Ecto neural progenitor cell (in vitro differentiated cells): ENCODE measurements around the gene FBXL15.

Source experiments
- DNase-seq: peaks from one replicate; pipeline ENCODE4 v3.0.0-alpha.2; 2018; ENCODE audit warnings: low spot score

The FBXL15 gene

DNA sequence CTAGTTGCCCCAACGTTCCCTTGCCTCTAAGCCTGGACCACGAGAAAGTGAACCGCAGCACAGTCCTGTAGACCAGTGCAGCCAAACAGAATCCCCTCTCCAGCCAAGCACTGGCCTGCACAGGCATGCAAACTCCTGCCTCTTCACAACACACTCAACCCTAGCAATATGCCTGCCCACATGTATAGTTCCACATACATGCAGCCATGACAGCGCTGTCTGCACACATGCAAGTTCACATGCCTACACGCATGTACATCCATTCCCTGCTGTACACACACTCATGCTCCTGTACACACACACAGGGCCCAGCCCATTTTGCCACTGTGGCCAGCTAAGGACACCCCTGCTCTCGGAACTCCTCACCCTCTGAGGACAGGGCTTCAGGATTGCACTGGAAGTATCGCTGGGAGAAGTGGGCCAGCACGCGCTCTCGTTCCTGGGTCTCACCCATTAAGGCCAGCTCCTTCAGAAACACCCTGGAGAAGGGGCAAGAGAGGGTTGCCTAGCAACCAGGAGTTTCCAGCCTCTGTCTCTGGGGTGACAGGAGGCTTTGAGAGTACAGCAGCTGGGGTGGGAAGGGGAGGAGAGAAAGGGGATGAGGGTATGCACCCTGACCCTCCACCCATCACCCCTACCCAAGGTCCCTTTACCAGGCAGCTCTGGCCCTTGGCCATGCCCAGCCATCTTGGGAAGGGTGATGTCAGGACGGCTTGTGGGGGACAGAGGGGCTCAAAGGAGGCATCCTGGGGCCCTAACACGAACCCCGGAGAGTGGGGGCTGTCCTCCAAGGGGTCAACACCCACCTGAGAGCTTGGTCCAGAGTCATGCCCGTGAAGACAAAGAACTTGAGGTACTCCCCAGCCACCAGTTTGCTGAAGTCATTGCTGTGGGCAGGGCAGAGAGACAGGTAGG lies 9.0 kb upstream of the FBXL15 start:
- no peak for DNase-seq

DNA sequence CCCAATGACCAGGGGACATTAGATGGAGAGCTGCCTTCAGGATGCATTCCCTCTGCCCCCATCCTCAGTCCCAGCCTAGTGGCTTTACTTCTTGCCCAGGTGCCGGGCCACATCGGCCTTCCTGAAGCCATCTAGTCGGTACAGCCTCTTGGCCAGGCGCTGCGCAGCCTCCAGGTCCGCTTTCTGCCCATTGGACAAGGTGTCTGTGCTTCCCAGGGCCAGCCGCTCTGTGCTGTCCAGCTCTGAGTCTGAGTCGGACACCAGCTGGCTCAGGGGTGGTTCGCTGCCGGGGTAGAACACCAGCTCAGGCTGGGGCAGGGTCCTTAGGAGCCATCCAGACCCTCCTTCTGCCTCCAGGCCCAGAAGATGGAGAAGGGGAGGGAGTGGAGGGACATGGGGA lies 8.3 kb upstream of the FBXL15 start:
- DNase-seq = no peak

DNA sequence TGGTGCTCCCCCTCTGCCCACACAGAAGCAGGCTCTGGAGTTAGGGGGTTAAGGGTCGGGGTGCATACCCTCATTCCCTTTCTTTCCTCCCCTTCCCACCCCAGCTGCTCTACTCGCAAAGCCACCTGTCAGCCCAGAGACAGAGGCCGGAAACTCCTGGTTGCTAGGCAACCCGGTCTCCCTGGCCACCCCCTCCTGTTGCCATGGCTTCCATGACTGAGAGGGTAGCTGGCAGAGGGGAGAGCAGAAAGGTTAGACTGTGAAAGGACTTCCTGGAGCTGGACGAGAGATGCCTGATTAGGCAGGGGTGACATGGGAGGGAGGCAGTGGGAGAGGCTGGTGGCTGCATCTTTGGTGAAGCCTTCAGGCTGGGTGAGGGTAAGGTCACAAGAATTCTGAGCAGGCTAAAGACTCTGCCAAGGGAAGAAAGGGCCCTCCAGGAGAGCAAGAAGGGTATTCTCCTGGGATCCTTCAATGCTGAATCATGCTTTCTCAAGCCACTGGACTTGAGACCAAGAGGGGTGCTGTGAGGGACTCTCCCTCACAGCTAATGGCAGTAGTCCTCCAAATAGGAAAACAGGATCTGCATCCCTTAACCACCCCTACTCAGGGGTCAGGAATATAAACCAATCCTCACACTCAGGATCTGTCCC lies 7.5 kb upstream of the FBXL15 start:
- DNase-seq = peak; percentile 84

DNA sequence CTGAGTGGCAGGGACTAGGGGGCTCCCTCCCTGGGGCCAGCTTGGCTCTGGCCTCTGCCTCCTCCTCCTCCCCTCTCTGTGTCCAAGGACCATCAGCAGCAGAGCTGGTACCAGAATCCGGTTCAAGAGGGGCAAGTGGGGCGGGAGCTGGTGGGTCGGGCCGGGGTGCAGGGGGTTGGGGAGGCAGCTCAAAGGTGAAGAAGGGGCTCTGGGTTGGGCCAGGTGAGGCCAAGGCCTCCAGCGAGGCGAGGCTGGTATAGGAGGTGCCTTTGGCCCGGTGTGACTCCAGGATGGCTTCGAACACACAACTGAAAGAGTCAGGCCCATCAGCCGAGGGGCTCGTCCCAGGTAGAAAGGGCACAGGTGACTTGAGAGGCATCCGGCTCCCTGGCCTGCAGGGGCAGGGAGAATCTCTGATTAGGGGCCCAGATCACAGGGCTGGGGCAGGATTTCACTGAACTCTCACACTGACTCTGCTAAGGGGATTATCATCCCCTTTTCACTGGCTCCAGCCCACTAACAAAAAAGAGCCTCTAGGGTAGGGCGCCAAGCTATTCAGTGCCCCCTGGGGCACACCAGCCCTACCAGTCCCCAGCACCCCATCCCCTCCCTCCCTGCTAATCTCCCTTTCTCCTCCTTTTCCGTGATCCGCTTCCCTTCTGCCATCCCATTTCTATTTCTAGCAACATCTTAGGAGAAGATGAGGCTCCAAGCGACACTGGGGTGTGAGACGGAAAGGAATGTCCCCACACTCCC lies 6.7 kb upstream of the FBXL15 start:
- no peak for DNase-seq

DNA sequence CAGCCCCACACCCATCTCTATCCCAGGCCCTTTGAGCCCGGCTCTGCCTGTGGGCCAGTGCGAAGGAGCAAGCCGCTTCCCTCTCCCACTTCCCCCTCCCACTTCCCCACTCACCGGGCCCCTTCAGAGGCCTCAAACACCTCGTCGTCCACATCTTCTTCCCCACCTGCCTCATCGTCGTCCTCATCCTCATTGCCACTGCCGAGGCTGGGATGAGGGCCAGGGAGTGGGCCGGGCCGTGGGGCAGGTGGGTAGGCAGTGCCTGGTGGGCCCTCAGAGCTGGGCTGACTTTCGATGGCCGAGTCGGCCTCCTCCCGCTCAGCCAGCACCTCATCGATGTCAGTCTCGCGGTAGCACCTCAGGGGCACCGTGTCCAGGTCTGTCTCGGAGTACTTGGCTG lies 5.9 kb upstream of the FBXL15 start:
- no peak for DNase-seq

DNA sequence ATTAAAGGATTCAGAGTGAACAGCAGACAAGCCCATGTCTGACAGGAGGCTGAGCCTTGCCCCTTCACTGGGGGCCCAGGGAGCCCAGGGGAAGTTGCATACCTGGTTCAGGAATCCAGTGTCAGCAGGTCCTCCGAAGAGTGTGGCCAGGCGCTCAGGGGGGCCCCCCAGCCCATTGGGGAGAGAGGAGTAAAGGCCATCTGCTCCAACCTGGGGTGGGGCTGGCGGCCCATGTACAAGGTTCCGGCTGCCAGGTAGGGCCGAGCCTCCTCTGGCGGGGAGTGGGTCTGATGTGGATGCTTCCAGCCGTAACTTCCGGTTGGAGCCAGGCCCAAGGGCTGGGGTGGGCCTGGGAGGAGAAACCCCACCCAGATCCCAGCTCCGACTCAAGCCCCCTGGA lies 4.4 kb upstream of the FBXL15 start:
- DNase-seq = no peak

DNA sequence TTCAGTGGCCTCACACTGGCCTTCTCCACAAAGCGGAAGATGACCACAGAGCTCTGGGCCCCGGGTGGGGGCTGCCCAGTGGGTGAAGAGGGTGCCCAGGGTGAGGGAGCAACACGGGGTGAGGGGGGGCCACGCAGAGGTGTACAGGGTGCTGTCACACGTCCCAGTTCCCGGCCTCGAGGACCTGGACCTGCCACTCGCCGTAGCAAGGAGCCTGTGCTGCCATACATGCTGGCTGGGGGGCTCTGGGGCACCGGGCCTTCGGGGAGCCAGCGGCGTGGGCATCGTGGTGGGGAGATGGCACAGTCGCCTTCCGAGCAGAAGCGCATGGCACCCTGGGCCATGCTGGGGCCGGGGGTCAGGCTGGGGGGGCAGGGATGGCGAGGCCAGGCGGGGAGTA lies 3.9 kb upstream of the FBXL15 start:
- DNase-seq = no peak

DNA sequence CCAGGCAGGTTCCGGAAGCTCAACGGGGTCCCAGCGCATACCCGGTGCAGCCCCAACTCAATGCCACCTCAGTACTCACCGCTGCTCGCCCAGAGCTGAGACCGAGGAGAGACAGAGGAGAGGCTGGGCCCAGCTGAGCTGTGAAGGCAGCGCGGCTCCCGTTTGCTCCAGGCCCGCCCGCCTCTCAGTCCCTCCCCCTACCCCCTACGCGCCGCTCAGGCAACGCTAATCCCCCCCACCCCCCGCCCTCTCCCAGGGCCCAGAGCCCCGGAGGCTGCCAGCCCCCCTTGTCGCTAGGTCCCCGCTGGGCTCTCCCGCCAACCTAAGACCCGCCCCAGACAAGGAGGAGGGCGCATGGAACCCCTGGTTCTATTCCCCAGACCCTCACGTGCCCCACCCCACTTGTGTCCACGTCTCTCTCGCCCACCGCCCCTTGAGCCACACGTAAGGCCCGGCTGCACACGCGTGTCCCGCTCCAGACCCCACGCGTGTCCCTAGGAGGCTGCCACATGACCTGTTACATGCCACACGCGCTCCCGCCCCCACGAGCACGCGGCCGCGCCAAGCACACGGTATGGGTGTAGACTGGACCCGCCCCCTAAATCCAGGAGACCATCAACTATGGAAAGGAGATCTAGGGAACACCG lies 1.9 kb upstream of the FBXL15 start, which contains the start of gene PSD:
Gene PSD, minus strand, starts transcription at position 164 of the 647 bp plus-strand sequence. CDS start 1,747 bp downstream, outside the sequence.
- peak; percentile 81 for DNase-seq

DNA sequence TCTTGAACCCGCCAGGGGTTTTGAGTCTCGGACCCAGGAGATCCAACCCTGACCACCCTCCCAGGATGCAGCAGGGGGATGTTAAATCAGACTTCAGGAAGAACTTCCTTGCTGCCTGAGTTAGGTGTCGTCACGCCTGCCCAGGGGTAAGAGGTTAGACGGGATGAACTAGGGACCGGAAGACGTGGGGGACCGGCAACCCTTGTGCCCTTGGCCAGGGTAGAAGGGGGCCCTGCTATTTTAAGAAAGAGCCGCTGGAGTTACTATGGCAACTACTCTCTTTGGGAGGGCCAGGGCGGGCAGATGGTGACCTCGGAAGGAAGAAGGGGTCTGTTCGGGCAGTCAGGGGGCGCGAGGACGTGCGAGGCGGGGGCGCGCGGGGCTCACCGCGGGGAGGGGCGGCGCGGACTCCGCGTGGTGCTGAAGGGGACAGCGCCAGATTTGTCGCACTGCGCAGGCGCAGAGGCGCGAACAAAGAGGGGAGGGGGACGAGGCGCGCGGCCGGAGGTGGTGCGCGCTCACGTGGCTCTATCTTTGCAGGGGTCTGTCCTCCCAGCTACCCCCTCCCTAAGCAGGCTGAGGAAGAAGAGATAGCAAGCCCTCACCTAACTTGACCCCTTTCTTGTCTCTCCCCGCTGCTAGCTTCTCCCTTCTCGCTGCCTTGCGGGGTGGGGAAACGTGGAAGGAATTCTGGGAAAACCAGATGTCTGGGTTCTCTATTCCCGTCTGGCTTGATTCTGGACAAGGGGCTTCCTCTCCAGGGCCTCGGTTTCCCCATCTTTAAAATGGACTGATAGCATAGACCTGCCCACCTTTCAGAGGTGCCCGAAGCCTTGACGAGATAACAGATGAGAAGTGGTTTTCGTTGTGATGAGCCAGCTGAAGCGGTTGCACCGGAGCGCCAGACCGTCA lies 1.1 kb upstream of the FBXL15 start:
- peak; percentile 94 for DNase-seq

DNA sequence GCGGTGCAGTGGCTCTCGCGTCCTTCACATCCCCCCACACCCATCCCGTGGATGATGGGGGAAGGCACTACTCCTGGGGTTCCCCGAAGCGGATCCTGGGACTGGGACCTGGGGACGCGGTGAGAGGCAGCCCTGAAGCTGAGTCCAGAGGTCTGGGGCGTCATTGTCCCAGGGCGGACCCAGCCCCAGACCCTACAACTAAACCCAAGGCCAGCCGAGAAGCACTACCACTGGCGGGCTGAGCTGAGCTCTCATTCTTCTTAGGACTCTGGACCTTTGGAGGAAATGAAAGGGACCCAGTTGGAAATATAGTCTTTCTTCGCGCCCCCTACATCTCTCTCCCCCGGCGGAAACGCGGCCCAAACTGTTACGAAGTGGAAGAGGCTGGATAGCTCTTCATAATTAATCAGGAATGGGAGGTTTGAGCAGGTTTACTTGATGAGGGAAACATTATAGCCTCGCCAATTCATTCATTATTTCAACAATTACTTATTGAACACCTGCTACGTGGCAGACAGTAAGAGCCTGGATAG lies 389 bp upstream of the FBXL15 start:
- DNase-seq = no peak

DNA sequence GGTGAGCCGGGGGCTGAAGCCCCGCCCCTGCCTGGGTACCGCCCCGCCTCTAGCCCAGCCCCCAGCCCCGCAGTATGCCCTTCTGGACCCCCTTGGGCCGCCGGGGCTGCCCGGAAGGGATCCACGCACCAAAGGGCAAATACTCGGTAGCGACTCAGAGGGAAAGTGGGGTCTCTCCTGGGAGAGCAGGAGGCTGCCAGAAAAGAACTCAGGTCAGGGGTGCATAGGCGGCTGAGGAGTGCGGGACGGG lies 796 bp downstream of the FBXL15 start:
- DNase-seq = no peak

DNA sequence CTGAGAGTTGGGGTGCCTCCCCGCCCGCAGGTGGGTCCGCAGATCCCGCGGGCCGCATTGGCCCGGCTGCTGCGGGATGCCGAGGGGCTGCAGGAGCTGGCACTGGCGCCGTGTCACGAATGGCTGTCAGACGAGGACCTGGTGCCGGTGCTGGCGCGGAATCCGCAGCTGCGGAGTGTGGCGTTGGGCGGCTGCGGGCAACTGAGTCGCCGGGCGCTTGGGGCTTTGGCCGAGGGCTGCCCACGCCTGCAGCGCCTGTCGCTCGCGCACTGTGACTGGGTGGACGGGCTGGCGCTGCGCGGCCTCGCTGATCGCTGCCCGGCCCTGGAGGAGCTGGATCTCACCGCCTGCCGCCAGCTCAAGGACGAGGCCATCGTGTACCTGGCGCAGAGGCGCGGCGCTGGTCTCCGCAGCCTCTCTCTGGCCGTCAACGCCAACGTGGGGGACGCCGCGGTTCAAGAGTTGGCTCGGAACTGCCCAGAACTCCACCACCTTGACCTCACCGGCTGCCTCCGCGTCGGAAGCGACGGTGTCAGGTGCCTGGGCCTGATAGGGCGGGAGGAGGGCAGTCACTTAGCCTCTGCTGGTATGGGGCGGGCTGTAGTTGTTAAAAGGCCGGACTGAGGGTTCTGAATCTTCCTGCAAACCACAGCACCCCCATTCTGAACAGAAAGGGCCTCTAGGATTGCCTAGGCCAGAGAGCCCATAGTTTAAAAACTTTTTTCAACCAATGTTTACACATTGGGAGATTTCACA lies 1.3 kb downstream of the FBXL15 start:
- DNase-seq = no peak

DNA sequence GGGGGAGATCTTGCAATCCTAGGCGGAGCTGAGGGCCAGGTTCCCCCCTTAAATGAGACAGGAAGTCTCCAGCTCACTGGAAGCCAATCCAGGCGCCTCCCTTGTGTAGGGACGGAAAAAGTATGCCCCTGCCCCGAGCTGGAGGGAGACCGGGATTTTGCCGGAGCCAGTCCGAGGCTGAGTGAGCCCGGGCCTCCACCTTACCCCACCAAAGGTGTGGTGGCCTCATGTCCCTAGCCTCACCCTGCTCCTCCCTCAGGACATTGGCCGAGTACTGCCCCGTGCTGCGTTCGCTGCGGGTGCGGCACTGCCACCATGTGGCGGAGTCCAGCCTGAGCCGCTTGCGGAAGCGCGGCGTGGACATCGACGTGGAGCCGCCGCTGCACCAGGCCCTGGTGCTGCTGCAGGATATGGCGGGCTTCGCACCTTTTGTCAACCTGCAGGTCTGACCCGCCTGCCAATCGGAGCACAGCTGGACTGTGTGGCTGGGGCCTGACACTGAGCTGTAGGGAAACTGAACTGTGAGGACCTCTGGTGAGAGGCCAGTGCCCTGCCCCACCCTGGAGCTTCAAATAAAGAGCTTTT lies 2.0 kb downstream of the FBXL15 start:
- peak; percentile 82 for DNase-seq

DNA sequence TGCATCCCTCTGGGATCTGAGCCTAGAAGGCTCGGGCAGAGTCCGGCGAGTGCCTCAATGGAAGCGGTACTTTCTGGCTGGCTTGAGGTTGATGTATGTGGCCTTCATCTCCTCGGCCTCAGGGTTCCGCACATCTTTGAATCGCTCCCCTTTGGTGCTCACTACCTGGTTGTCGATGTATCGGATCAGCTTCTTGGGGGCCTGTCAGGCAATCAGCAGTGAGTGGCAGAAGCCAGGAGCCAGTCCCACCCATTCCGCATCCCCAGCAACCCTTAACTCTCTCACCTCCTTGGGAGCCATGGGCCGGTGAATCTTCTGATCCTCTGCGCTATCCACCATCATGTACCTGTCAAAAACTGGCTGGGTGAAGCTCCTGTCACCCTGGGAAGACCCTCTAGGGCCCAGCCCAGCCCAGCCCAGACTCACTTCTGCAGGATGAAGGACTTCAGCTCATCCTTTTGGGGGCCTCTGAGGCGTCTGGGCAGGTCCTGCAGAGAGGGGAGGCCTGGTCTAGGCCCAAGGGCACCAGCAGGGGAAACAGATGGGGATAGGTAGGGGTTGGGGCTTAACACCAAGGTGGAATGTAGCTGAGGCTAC lies 2.8 kb downstream of the FBXL15 start:
- DNase-seq = no peak

DNA sequence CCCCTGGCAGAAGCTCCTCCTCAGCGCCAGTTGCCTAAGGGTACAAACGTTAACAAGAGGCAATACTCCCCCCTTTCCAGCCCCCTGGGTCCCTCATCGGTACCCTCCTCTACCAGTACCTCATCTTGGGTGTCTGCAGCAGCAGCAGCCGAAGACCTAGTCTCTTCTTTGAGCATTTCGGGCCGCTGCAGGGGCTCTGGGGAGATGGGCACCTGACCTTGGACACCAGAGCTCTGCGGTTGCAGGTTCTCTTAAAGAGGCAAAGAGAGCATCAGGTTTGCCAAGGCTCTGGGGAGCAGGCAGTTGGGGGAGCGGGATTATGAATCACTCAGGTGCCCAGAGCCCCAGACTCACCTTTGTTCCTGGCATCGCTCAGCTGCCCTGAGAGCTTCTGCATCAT lies 3.5 kb downstream of the FBXL15 start:
- DNase-seq = no peak

DNA sequence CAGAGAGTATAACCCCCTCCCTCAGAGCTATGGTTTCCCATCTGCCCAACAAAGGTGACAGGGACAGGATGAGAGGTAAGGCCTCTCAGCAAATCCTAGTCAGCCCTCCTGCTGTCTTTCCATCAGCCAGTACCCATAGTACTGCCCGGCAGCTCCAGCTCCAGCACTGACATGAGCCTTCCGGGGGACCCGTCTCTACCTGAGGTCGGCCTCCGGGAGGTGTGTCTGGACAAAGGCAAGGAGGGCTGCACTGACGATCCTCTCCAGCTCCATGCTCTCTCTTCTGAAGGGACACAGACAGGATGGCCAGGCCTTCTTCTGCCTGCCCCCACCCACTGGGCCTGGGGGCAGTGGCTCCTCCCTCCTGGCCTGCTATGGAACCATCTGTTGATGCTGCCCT lies 4.3 kb downstream of the FBXL15 start:
- DNase-seq = no peak

DNA sequence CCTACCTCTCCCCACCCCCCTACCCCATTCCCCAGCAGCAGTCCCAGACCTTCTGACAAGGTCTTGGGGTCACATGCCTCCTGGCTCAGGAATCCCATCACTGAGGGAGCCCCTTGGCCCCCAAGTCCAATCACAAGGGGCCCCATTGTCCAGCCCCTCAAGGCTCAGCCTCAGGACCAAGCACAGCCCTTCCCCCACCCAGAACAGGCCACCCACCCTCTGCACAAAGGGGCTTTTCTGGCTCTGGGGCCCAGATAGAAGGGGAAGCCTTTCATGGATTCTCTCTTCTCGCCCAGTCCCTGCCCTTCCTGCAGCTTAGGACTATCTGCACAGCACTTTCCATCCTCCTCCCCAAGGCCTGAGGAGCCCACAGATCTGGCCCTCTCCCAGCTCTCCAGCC lies 4.8 kb downstream of the FBXL15 start:
- no peak for DNase-seq

DNA sequence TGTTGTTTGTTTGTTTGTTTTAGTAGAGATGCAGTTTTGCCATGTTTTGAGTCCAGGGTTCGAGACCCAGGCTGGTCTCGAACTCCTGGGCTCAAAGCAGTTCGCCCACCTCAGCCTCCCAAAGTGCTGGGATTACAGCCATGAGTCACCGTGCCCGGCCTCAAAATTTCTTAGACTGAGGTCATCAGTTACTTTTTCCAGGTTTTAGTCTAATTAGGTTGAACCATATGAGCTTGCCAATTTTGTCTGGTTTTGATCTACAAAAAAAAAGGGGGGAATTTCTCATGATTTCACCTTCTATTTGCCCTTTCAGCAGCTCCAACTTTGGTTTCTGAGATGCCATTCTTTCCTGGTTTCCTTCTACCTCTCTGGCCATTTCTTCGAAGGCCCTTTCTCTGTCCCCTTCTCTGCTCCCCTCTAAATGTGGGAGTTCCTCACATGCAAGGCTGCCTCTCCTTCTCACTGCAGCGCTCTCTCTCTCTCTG lies 6.2 kb downstream of the FBXL15 start:
- DNase-seq = no peak

DNA sequence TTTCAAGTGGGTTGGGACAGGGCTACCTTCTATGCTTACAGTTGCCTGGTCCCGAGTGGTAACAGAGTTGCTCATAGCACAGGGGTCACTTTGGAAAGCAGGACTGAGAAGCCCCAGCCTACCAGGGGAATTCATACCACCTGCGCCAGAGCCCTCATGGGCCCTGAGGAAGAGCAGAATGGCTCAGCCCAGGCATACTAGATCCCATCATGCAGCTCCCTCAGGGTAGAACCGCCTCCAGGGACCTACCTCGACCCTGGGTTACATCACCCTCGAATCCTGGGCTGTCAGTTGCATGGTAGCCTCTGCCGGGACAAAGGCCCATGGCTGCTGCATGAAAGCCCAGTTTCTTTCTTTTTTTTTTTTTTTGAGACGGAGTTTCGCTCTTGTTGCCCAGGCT lies 8.8 kb downstream of the FBXL15 start:
- DNase-seq = no peak
